GM06990 (cell line): ENCODE results near the gene GJB4.

ENCODE experiments used
- DNase-seq: peaks from one replicate; pipeline ENCODE4 v3.0.0-alpha.2; 2011; ENCODE audit not compliant: insufficient read length; ENCODE audit errors: extremely low read depth
- H3K27me3 ChIP-seq: replicated peaks from 2 replicates; pipeline ENCODE4 v1.6.0; 2011; ENCODE audit warnings: low read length; ENCODE audit not compliant: control insufficient read depth, insufficient read depth
- H3K36me3 ChIP-seq: 2 replicates; pipeline ENCODE4 v1.5.1; 2011; ENCODE audit warnings: low read length; ENCODE audit not compliant: control insufficient read depth, insufficient read depth
- H3K4me3 ChIP-seq: replicated peaks from 2 replicates; pipeline ENCODE4 v1.5.1; 2011; ENCODE audit warnings: low read depth, mild to moderate bottlenecking, control low read depth, low read length
- TF ChIP-seq, protein P1 (sequence below): IDR thresholded peaks from 2 replicates; pipeline ENCODE4 v1.5.1; 2011; ENCODE audit warnings: low read length, control low read depth, mild to moderate bottlenecking, inconsistent platforms; ENCODE audit not compliant: insufficient read depth, poor library complexity, severe bottlenecking

The GJB4 gene

DNA sequence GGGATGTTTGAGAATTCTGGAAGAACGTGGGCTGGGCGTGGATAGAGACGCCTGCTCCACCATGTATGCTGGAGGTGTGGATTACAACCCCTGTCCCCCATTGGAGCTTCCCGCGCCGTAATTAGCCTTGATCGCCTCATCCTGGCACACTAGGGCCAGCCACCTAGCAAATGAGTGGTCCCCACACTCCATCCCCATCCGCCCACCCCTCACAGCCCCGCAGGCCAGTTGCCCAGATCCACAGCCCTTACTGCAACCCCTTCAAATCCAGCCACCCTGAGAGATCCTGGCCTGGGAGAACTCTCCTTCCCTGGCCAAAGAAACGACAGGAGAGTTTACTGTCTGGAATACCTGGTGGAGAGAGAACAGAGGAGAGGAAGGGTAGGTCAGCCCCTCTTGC lies 32.9 kb downstream of the GJB4 start:
- no peak overlapping the region for H3K4me3 ChIP-seq
- H3K27me3 ChIP-seq: peaks cover 2% of the 10 kb centered on the region
- DNase-seq: no peak
- TF ChIP-seq, protein P1, sequence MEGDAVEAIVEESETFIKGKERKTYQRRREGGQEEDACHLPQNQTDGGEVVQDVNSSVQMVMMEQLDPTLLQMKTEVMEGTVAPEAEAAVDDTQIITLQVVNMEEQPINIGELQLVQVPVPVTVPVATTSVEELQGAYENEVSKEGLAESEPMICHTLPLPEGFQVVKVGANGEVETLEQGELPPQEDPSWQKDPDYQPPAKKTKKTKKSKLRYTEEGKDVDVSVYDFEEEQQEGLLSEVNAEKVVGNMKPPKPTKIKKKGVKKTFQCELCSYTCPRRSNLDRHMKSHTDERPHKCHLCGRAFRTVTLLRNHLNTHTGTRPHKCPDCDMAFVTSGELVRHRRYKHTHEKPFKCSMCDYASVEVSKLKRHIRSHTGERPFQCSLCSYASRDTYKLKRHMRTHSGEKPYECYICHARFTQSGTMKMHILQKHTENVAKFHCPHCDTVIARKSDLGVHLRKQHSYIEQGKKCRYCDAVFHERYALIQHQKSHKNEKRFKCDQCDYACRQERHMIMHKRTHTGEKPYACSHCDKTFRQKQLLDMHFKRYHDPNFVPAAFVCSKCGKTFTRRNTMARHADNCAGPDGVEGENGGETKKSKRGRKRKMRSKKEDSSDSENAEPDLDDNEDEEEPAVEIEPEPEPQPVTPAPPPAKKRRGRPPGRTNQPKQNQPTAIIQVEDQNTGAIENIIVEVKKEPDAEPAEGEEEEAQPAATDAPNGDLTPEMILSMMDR: no peak
- no peaks in the 10 kb centered on the region for H3K36me3 ChIP-seq

DNA sequence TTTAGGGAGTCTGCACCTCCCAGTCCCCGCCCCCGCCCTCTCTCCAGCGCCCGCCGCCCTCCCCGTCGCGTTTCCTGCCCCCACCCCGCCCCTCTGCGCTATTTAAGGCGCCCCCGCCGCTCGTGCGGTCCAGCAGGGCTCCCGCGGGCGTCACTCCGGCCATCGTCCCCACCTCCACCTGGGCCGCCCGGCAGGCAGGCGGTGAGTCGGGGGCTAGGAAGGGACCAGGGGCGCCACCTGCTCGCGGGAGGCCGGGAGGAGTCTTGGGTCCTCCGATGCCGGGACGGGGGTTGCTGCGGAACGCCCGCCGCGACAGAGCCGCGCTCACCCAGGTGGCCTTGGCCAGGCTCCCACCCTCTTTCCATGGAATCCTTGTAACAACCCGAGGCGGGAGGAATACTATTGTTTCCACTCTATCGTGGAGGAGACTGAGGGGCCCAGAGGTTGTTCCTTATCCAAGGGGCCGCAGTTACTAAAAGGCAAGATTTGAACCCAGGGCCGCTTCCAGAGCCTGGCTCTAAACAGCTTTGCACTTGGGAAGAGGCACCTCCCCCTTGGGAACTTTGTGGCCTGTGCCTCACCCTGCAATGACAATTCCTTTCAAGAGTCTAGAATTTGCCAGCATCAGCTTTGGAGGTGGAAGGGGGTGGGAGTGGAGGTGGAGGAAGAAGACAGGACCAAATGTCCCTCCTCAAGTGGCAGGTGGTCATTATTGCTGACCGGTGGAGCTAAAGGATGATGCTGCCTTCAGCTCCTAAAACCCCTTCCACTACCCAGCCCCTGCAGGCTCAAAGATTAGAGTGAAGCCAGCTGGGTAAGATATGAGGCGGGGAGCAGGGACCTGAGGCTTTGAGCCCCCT lies 33.6 kb downstream of the GJB4 start, which contains the start of gene GJA4:
TSS of gene GJA4 (plus strand) at position 132 of the 860 bp plus-strand sequence. CDS start 1,215 bp downstream, outside the sequence.
- DNase-seq: no peak
- Histone ChIP-seq H3K36me3 (no peaks in the 10 kb centered on the region), H3K4me3 (no peak within 1 kb of the TSS), H3K27me3 (peaks cover 2% of the 10 kb centered on the region)
- TF ChIP-seq, protein P1: no peak

DNA sequence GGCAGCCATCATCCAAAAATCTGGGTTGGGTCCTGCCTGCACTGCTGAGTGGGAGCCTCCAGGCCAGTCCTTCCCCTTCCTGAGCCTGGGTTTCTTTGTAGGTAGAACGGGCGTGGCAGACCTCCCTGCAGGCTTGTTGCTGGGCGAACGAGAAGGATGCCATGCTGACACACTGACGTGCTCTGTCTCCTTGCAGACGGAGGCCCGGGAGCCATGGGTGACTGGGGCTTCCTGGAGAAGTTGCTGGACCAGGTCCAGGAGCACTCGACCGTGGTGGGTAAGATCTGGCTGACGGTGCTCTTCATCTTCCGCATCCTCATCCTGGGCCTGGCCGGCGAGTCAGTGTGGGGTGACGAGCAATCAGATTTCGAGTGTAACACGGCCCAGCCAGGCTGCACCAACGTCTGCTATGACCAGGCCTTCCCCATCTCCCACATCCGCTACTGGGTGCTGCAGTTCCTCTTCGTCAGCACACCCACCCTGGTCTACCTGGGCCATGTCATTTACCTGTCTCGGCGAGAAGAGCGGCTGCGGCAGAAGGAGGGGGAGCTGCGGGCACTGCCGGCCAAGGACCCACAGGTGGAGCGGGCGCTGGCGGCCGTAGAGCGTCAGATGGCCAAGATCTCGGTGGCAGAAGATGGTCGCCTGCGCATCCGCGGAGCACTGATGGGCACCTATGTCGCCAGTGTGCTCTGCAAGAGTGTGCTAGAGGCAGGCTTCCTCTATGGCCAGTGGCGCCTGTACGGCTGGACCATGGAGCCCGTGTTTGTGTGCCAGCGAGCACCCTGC lies 34.7 kb downstream of the GJB4 start:
- DNase-seq: no peak
- Histone ChIP-seq H3K4me3 (no peak overlapping the region), H3K36me3 (no peaks in the 10 kb centered on the region), H3K27me3 (peaks cover 2% of the 10 kb centered on the region)
- TF ChIP-seq, protein P1: no peak

DNA sequence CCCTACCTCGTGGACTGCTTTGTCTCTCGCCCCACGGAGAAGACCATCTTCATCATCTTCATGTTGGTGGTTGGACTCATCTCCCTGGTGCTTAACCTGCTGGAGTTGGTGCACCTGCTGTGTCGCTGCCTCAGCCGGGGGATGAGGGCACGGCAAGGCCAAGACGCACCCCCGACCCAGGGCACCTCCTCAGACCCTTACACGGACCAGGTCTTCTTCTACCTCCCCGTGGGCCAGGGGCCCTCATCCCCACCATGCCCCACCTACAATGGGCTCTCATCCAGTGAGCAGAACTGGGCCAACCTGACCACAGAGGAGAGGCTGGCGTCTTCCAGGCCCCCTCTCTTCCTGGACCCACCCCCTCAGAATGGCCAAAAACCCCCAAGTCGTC lies 35.2 kb downstream of the GJB4 start:
- peaks cover 2% of the 10 kb centered on the region for H3K27me3 ChIP-seq
- H3K4me3 ChIP-seq: no peak overlapping the region
- TF ChIP-seq, protein P1: no peak
- no peaks in the 10 kb centered on the region for H3K36me3 ChIP-seq
- no peak for DNase-seq

DNA sequence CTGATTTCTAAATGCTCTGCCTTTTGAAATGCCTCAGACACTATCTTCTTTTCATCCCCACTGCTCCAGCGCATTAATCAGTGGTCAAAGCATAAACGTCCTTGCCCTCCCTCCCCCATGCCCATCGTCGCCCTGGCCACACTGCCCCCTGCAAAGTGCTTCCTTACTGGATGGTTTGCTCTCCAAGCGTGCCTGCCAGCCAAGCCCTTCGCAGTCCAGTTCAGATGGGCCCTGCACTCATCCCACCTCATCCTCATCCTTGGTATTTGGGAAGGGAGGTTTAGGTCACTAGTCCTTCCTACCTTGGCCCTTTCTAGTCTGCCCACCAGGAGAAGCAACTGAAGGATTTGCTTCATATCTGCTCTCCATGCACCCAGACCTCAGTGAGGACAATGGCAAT lies 36.4 kb downstream of the GJB4 start:
- TF ChIP-seq, protein P1: no peak
- H3K4me3 ChIP-seq: no peak overlapping the region
- no peak for DNase-seq
- peaks cover 2% of the 10 kb centered on the region for H3K27me3 ChIP-seq
- H3K36me3 ChIP-seq: no peaks in the 10 kb centered on the region
